NCI-H748 (cell line): Measurements from ENCODE around the gene SDK1.
A peak's percentile ranks its signal among the peaks of the same experiment; 100 is the strongest.
"Not testable (repeated sequence)": the region's sequence is repeated elsewhere in the genome, so short reads cannot be mapped to it uniquely, and the experiment has no call there.

Source experiments
- DNase-seq: peaks from one replicate; lab custom pipeline; 2025; ENCODE audit not compliant: unreplicated experiment; lab: John Stamatoyannopoulos, UW

The SDK1 gene

DNA sequence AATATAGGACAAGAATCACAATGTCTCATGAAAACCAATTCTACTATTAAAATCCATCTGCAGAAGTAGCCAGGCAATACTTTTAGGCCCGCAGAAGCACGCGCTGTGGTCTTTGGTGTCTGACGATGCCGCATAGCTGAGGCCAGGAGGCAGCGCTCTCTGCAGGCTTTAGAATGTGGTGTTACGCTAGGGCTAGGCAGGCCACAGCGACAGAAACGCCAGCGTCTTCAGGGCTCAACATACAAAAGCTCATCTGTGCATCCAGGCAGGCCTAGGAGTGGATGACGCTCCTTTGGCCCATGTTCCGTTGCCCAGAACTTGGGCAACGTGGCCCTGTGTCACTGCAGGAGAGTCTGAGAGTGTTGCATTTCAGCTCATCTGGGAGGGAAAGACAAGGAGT is 779.9 kb downstream of the SDK1 start:
- no peak for DNase-seq

DNA sequence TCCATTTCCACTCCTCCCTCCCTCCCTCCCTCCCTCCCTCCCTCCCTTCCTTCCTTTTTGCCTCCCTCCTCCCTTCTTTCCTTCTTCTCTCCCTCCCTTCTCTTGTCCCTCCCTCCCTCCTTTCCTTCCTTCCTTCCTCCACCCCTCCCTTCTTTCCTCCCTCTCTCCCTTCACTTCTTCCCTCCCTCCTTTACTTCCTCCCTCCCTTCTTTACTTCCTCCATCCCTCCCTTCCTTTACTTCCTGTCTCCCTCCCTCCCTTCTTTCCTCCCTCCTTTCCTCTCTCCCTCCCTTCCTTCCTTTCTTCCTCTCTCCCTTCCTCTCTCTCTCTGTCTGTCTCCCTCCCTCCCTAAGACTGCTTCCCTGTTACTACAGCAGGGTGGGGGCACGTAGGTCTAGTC is 782.5 kb downstream of the SDK1 start:
- no peak for DNase-seq

DNA sequence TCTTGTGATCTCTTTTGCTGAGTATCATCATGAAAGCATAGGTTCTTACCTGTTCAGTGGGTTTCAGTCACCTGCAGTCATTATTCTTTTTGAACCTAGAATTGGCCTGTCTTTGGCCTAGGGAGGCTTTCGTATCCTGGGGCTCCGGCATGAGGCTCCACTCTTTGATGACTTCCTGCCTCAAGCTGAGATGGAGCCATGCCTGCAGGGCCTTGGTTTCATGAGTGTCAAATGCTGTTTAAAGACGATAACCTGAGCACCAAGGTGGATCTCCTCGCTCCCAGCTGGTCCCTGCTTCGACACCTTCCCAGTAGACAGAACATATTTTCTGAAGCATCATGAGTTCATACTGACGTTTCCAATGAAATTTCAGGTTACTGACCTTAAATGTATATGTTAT is 783.2 kb downstream of the SDK1 start:
- DNase-seq, result no peak

DNA sequence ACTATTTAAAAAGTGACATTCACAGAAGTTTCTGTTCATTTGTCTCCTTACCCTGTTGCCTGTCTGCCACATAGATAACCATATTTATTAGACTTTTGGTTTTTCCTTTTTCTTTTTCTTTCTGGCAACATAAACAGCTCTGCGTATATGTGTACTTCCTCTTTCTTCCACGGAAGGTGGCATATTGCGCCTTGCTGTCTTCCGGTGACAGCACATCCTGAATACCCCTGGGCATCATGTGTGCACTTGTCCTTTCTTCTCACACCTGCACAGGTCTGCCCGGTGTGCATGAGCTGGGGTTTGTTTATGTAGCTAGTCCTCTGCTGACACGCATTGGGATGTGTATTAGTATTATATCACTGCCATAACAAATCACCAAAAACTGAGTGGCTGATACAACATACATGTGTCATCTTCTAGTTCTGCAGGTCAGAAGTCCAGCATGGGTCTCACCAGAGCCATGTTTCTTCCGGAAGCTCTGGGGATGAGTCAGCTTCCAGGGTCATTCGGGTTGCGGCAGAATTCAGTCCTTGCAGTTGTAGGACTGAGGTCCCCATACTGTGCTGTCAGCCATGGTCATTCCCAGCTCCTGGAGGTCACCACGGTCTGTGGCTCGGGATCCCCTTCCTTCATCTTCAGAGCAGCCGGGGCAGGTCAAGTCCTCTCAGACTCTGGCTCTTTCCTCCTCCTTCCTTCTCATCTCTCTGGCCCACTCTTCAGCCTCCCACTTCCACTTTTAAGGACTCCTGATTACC is 785.1 kb downstream of the SDK1 start:
- DNase-seq, result no peak

DNA sequence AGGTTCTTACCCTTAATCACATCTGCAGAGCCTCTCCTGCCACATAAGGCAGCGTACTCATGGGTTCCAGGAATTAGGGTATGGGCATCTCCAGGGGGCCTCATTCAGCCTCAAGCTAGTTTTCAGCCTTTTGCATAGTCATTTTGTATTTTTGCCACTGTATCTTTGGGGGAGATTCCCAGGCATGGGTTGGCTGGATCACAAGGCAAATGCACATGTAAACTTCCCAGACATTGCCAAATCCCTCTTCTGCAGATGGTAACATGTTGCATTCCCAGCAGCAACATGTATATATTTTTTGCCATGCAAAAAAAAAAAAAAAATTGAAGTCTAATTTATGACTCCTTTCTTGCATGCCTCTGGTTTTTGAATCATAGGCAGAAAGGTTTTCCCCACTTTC is 785.7 kb downstream of the SDK1 start:
- DNase-seq, result no peak

- no peak for DNase-seq
Observed at GRCh38 chr7:4091767-4092166, 790.7 kb downstream of the SDK1 start.

GRCh38 chr7:4093035-4093434 is 792.0 kb downstream of the SDK1 start:
- no peak for DNase-seq

DNA sequence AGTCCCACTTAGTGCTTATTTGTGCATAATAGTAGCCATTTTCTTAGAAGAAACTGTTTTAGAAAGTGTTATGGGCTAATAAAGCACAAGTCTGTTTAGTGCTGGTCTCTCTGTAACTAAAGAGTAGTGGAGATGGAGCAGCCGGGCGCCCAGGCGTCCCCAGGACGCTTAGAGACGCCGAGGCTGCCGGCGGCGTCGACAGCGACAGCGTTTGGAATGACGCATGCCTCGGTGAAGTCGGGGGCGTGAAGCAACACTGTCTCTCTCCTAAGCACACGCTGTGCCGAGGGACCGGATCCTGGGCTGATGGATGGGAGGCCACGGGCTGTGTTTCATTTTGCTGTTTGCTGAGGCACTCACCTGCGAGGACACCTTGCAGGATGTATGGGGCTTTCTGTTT is 792.4 kb downstream of the SDK1 start:
- no peak for DNase-seq

DNA sequence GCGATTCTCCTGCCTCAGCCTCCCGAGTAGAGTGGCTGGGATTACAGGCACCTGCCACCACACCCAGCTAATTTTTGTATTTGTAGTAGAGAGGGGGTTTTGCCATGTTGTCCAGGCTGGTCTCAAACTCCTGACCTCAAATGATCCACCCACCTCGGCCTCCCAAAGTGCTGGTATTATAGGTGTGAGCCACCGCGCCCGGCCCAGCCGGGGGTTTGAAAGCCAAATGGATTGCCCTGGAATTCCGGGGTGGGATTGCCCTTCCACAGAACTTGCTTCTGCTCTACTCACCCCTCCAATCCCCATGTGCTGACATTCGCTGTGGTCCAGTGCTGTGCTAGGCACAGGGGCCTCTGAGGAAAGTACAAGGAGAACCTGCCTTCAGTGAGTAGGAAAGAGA is 793.1 kb downstream of the SDK1 start:
- DNase-seq, result not testable (repeated sequence)

DNA sequence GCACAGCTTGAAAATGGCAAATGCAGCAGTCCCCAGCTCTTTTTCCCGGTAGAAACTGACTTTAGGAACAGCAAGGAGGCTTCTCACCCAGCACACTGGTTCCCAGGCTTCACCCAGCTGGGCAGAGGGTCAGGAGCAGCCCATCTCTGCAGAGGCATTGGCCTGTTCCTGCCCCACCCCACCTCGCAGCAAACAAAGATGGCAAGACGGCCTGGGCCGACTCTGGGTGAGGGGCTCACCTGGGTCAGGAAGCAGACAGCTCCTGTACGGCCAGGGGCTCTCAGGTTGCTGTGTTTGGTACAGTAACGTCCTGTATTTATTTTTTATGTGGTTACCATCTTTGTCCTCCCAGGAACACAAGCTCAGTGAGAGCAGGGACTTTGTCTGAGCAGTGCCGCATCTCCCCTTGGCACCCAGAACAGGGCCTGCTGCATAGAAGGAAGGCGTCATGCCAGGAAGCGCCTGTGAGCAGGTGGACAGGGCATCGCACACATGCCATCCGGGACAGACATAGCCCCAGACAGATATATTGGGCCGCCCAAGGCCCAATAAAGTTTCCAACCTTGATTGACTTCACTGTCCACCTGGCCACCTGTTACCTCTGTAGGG is 796.1 kb downstream of the SDK1 start:
- DNase-seq, result no peak

GRCh38 chr7:4098169-4098568 is 797.1 kb downstream of the SDK1 start:
- DNase-seq, result no peak

GRCh38 chr7:4099651-4100050 is 798.6 kb downstream of the SDK1 start:
- DNase-seq, result no peak

- no peak for DNase-seq
Observed at GRCh38 chr7:4100148-4100547, 799.1 kb downstream of the SDK1 start.

- DNase-seq, result no peak
Observed at GRCh38 chr7:4100691-4101090, 799.6 kb downstream of the SDK1 start.

DNA sequence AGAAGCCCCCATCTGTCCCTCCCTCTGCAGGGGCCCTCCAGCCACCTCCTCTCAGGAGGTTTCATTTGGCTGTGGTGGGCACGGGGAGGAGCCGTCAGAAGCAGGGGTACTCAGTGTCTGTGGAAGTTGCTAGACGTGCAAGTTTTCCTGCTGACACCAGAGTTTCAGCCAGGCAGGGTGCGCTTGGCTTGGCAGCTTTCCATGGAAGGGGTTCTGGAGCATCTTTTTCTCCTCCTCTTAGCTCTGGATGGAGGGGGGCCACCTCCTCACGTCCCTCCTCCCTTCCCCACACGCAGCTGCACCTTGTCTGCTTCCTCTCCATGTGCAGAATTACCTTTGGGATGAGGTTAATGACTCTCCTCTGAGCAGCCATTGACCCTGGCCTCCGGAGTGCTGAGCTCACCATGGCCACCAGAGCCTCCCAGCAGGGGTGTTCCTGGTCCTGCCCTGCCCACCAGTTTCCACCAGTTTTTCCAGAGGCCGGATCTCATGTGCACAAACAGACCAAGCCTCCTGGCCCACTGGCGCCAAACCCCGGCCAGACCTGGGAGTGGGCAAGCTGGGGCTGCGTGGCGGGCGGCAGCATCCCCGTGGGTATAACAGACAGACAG is 801.3 kb downstream of the SDK1 start:
- no peak for DNase-seq

GRCh38 chr7:4103352-4104091 is 802.5 kb downstream of the SDK1 start:
- no peak for DNase-seq

DNA sequence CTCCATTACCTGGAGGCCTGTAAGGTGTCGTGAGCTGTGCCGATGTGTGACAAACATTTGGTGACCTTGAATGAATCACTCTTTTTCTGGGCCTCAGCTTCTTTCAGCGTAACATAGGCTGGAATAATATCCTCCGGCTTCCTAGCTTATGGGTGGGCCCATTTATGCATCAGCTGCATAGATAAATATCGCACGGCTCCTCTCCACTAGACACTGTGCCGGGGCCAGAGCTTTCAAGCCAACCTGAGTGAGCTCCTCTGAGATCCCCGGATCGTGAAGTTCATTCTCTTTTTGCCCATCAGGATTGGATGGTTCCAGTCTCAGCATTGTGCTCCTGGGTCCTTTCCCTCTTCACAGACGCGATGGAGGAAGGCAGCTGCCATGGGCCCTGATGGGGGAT is 806.8 kb downstream of the SDK1 start:
- DNase-seq, result no peak

DNA sequence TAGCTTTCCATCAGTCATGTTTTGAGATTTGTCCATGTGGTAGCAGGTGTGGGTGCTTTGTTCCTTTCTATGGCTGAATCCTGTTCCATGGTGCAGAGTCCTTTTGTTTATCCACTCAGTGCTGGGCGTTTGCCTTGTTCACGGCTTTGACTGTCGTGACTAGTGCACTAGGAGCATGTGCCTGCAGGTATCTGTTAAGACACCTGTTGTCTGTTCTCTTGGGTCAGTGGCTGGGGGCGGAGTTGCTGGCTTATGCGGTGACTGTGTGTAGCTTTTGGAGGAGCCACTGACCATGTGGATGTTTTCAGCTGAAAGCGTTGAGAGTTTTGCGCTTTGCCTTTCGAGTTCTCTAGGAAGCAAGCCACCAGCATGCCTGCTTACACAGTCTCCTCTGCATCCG is 807.9 kb downstream of the SDK1 start:
- DNase-seq, result peak; percentile 17

DNA sequence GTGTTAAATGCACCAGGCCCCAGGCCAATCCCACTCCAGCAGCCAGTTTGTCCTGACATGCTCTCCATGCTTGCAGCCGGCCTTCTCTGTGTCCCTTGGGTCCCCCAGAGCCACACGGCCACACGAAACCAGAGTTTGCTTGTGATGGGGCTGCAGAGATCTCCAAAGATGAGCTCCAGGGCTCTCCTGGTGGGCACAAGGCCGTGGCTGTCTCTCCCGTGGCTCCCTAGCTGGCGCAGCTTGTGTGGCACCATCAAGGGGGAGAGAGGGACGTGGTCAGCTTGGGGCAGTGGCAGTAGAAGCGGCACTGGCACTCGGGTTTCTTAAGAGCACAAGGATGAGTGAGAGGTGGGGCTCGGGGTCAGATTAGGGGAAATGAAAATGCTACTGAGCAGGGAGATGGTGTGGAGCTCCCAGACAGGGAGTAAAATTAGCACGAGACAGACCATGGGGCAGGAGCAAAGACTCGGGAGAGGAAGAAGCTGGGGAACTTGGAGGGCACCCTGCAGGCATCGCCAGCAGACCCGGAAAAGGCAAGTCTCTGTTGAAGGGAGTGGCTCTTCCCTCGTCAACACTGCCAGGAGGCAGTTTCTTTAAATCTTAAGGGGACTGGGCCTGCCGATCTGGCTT is 808.5 kb downstream of the SDK1 start:
- DNase-seq, result no peak

DNA sequence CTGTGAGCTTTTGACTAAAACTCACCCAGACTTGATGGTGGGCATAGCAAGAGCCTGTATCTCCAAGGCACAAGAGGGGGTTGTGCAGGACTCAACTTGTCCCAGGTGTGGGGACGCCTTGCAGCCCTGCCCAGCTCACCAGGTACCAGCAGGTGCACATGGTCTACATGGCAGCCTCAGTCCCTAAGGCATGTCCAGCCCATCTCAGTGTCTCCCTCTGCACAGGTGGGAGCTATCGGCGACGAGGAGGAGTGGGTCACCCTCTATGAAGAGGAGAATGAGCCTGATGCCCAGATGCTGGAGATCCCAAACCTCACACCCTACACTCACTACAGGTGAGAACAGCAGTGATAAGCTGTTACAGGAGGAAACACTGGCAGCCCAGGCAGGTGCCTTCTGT is 809.4 kb downstream of the SDK1 start:
- DNase-seq, result no peak

GRCh38 chr7:4111166-4111565 is 810.1 kb downstream of the SDK1 start:
- no peak for DNase-seq
